NCI-H1092 (cell line): ENCODE results near the gene ASXL3.

Source experiments
- DNase-seq: peaks from one replicate; lab custom pipeline; 2025; lab: John Stamatoyannopoulos, UW

The ASXL3 gene

DNA sequence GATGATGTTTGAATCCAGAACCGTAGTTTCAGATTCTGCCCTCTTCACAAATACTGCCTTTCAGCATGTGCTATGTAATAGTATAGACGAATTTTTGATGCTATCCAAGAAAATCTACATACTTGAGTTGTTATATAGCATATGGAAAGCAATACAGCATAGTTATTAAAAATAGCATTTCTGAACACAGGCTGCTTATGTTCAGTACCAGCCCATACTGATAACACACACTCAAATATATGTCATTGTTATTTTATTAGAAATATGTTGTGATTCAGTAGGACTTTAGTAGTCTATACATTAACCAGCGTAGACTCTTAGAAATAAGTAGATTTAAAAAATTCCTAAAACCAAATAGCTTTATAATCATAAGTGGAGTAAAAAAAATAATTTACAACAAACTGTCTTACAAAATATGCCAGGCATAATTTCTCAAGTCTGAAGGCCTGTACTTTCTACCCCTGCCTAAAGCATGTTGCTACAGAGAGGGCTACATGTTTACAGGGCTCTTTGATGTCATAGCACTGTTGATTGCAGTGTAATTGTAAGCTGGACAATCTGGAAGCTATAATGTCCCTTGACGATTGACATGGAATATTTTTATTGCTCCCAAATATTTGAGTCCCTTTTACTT lies 86.3 kb downstream of the ASXL3 start:
- no peak for DNase-seq

DNA sequence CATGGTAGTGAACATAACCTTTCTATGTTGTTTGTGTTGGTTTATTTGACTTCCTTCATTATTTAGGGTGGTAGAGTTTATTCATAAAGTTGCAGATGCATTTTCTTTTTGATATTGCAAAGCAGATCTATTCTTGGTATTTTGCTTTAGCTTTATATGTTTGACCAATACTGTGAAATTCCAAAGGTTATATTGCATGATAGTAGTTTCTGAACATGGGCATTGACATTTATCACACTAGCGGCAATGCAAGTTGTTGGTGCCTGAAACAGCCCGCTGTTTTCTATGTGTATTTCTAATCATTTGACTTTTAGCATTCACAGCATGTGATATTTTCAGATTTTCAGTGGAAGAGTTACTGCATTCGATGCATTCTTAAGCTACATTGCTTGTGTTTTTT lies 87.2 kb downstream of the ASXL3 start:
- DNase-seq, result no peak

DNA sequence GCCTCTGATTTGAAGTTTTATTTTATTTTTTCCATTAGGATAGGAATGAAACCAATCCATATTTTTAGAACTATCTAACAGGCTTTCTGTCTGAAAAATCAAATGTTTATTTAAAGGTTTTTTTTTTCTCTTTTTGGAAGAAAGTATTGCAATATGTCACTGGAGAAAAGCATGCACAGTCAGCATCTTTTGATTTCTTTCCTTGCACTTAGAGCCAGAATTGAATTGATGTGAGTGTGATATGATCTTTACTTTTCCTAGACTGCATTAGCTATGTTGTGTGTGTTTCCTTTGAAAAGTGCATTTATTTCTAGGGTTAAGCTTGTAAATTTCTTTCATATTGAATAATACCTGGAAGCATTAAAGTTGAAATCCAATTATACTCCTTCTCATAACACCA lies 87.6 kb downstream of the ASXL3 start:
- DNase-seq, result no peak

DNA sequence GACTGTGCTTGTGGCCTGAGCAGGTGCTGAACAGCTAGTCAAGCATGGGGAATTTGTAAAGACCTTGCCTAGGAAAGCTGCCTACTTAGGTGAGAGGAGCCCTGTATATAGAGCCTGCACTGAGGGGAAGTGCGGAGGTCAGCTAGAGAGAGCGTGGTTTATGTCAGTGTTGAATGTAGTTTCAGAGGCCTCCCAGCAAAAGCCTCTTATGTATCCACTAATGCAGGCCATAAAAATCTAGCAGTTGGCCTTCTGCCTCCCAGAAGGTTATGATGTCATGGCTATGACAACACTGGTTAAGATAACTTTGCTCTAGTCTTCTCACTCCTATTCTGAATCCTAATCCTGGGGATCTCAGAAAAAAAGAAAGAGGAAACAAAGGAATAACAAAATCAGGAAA lies 88.9 kb downstream of the ASXL3 start:
- no peak for DNase-seq

DNA sequence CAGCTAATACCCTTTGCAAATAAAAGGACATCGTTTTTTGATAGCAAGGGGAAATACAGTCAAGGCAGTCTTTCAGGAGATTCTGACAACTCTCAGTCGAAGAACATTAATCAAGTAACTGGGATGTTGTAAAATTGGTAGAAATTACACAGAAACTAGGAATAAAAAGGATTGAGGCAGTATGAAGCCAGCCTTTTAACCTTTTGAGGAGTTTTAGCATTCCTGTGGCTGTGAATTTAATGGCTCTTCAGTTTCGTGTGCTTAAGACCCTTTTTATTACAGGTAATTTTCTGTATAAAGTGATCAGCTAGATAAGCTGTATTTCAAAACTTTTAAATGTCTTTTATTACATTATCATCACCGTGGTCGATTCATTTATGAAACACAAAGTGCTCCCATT lies 91.6 kb downstream of the ASXL3 start:
- no peak for DNase-seq

DNA sequence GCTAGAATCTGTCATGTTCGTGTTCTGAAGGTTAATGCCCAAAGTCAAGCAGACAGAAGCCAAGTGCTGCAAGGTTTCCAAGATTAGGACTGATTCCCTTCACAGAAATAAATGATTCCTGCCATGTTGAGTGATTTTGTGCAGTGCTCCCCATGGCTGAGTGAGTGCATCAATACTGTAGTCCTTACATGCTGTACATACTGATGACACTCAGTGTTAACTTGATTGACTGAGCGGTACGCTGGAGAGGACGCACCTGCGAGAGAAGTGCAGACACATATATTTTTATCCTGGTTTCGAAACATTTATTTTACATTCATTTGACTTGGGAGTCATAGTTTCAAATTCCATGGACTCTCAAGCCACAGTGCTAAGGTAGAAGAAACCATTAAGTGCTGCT lies 92.0 kb downstream of the ASXL3 start:
- DNase-seq, result no peak

DNA sequence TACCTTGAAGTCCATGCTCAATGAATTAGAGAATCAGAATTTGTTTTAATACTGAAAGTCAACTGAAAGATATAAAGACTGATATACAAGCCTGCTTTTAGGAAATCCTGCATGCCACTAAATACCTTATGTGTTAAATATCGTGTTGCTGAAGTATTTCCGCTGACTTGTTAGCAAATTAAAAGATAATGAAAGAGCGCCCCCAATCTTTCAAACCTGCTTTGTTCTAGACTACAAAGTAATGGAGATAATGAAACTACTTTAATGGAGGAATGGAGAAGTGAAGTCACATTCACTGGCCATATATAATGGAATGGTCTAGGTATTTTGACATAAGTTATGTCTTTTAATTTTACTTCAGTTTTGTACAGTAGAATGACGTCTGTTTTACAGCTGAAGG lies 95.7 kb downstream of the ASXL3 start:
- no peak for DNase-seq

DNA sequence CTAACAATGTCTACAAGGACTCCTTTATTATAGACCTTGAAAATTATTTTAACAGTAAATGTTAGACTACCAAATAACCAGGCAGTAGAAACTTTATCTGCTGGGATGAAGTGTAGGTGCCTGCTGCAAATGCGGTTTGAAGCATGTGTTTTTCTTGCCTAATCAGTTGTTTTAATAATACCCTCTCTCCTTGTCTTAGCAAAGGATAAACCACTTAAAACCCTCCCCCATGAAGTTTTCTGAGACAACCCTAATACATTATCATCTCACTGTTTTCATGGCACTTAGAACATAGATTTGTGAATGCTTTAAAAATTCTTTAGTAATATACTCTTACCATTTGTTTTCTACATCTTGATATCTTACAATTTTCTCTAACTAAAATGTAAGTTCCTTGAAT lies 98.6 kb downstream of the ASXL3 start:
- no peak for DNase-seq

DNA sequence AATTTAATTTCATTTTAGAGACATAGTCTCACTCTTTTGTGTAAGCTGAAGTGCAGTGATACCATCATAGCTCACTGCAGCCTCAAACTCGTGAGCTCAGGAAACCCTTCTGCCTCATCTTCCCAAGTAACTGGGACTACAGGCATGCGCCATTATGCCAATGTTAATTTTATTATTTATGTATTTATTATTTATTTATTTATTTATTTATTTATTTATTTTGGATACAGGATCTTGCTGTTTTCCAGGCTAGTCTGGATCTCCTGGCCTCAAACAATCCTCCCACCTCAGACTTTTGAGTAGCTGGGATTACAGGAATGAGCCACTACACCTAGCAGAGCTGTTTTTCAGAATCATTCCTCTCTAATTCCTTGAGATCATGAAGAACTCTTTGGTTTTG lies 99.9 kb downstream of the ASXL3 start:
- no peak for DNase-seq

DNA sequence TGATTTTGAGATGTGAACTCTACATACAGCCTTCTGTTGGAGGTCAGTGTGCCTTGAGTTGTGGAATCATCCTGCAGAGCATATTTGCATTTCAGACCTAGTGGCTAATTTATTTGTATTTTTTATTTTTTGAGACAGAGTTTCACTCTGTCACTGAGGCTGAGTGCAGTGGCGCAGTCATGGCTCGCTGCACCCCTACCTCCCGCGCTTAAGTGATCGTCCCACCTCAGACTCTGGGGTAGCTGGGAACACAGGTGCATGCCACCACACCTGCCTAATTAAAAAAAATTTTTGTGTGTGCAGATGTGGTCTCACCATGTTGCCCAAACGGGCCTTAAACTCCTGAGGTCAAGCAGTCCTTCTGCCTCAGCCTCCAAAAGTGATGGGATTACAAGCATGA lies 104.4 kb downstream of the ASXL3 start:
- no peak for DNase-seq

DNA sequence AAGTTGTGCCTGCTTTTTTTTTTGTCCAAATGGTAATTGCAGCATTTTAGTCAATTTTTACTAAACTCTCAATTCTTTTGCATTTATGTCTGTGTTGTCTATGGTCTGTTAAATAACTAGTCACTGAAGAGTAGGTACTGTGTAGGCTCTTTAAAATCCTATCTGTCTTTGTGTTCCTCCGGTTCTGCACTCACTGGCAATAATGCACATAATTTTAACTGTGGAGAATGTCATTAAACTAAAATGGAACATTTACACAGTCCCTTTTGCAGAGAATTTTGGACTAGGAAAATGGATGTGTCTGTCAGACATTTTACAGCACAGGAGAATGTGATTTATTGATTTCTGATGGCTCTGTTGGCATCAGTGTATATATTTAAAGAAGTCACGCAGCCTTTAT lies 116.6 kb downstream of the ASXL3 start:
- DNase-seq, result no peak

DNA sequence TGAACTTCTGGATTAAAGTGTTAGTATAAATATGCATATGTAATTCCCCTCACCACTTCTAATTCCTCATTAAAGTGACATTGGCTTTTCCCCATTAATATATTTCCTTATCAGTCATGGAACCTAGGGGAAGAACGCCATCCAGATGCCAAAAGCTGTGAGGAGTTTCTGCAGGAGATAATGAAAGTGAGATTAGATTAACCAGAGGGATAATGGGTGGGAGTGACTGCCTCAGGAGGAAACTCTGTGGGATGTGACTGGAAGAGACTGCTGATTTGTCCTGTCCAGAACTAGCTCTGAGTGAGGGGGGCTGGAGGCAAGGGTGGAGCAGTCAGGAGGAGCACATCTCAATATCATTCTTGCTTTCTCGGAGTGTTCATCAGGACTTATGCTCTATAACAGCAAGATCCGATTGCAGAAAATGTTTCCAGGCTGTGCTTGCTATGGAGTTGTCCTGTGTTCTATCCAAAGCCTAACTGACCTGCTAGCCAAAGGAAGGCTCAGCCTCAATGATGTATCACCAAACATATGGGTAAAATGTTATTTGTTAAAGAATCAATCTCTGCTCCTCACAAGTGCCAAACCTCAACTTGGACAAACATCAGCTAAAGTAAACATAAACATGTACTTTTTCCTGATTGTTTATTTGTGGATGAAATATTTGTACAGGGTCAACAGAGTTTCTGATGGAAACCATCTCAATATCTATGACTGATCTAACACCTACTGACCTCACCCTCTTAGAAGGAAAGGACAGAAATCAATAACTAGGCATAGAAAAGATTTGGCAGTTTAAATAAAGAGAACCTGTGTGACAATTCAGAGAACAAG lies 118.5 kb downstream of the ASXL3 start:
- DNase-seq, result no peak

DNA sequence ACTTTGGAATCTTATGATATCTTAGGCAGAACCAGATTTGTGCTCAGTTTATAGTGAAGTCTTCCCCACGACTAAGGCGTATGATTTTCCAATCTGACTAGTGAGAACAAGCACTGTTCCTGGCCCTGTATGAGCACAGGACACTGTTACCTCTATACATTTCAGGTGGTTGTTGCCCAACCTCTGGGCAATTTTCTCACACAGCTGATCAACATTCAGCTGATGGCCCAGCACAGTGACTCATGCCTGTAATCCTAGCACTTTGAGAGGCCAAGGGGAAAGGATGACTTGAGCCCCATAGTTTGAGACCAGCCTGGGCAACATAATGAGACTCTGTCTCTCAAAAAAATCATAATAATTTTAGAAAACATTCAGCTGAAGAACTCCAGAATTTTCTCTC lies 119.5 kb downstream of the ASXL3 start:
- no peak for DNase-seq

DNA sequence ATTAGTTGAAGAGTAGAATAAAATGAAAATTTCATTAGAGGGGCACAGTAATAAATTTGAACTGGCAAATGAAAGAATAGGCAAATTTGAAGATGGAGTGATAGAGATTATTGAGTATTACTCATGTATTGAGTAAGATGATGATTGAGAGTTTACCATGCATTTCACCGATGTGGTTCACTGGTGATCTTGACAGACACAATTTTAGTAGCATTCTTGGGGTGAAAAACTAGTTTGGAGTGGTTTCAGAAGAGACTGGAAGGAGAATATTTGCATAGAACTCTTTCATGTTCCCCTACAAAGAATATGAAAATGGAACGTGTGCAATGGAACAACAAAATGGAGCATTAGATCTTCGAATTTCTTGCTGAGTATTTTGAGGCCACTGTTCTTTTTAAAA lies 121.4 kb downstream of the ASXL3 start:
- no peak for DNase-seq

DNA sequence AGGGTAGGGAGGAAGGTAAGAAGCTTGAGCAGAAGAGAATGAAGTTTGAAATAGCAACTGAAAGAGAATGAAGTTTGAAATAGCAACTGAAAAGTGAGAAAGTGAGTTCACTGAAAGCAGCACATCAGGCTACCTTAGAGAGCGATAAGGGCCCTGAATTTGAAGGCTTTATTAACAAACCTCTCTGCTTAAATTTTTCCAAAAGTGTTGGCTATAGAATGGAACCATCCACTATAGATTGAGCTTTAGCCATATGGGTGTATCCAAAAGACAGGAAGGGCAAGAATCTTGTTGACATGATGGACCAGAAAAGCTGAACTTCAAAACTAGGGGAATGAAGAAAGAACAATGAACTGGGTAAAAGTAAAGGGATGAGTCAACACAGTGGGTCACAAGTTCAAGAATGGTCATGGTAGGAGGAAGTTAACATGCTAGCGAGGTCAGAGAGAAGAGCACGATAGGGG lies 122.5 kb downstream of the ASXL3 start:
- no peak for DNase-seq

DNA sequence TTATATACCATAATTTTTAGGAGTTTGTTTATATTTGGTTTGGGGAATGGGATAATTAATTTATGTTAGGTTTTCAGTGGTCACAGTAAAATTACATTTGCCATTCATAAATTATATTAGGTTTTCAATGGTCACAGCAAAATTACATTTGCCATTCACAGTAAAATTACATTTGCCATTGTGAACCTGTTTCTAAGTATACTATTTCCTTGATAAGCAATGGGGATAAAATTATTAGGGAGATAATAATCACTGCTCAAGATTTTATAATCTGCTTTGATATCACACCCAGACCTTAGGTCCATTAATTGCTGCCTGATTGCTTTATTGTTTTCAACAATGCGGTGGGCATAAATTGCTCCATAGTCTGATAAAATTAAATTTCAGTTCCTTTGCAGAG lies 124.6 kb downstream of the ASXL3 start:
- DNase-seq, result no peak

DNA sequence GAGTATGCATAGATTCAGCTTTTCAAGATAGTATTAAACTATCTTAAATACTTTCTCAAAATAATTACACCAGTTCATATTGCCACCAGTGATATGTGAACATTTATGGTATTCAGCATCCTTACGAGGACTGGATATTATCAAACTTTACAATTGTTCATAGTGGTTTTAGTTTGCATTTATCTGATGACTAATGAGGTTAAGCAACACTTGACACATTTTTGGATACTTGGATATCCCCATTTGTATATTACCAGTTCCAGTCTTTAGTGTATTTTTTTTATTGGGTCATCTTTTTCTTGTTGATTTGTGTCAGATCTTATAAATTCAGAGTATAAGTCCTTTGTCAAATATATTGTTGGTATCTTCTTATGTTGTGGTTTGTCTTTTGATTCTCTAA lies 128.4 kb downstream of the ASXL3 start:
- no peak for DNase-seq

DNA sequence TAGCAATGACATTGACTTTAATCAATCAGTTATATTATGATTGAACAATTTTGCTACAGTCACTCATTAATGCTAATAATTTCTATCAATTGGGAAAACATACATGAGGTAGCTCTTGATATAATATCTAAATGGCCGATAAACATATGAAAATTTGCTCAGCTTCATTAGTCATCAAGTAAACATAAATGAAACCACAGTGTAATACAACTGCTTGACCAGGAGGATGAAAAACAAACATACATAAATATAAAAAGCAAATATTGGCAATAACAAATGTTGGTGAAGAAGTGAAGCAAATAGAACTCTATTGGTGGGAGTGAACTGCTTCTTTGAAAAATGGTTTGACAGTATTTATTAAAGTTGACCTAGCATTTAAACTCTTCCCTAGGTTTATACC lies 130.9 kb downstream of the ASXL3 start:
- no peak for DNase-seq

DNA sequence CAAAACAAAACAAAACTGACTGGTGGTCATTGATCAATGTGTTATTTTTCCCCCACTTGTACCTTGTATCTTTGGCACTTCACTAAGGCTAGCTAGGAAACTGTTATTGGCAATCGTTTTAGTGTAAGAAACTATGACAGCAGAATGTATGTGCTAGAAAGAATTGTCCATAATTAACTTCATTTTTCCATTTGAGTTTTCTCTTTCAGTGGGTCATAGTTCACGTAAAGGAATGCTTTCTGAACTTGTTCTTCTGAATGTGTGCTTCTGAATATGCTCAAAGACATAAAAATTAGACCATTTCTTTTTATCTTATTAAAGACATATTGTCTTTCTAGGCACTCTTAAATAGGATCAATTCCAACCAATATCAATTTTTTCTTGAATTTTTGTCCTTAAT lies 132.2 kb downstream of the ASXL3 start:
- DNase-seq, result no peak

DNA sequence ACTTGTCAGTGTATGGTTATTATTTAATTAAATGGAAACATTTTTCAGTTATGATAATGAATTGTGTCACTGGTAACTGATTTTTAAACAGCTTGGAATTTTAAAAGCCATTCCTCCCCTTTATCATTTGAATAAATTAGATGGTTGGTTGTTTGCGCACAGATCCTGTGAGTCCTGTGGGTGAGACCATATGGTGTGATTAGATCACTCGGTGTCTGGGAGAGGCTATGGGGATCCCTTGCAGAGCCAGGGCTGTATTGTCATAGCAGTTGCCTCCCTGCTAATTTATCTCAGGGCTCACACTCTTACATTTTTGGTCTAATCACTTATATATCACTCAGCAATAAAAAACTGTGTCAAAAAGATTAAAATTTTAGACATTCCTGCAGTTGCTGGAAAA lies 133.5 kb downstream of the ASXL3 start:
- DNase-seq, result no peak

DNA sequence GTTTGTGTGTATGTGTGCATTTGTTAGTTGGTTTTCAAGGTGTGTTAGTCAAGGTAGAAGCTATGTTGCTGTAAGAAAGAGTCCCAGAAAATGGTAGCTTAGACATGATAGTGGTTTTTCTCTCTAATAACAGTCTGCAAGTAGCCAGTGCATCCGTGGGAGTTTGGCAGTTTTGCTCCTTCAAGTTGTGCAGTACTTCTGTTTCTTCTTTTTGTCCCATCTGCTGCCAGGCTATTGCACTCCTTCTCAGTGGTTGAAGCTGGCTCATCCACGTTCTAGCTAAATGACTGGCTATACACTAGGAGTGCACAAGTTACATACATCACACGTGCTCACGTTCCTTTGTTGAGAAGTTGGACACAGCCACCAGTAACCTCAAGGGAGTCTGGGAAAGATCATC lies 134.7 kb downstream of the ASXL3 start:
- no peak for DNase-seq

DNA sequence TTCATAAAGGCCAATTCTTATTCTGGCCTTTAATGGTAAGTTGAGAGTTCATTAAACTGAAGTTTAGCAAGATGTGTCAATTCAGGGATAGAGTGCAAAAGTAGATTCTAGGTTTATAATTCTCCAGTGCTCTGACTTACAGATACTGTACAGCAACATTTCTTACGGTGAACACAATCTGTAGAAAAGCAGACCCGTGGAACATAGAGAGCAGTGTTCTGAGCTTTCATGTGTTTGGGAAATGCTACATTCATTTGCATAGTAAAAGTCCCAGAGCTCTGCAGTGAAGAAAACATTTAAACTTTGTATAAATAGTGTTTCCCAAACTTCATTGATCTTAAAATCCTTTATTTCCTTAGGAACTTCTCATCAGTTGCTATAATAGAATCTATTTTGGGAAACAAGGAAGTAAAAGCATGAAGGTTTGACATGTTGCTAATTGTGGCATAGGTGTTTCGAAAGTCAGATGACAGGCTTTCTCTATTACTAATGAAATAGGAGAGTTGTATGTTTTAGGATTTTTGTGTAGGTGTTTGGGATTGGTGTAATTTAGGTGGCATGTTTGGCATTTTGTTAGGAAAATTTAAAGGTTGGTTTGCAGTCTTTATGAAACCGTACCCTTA lies 138.2 kb downstream of the ASXL3 start:
- no peak for DNase-seq

DNA sequence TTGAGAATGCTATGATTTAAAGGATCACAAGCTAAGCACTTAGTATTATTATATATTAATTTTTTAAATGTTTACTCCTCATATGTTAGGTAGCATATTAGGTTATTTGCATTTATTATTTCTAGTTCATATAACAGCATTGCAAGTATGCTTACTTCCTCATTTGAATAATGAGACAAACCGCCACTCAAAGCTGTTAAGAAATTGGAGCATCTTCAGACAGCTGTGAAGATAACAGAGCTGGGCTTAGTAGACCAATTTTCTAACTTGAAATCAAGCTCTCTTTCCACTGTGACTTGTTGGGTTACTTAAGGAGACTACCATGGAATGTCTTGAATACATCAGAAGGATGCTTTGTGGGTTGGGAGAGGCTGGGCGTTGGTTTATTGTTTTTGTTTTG lies 139.3 kb downstream of the ASXL3 start:
- DNase-seq, result no peak
